Tibial nerve (tissue), 4 donors: ENCODE data around the gene CLEC16A.

Experiments used
- EP300 ChIP-seq, 2 donors: sonication (generic); formaldehyde crosslinking; IDR thresholded peaks; one replicate each; pipeline ENCODE4 v1.6.1; 2017; ENCODE audit warnings: antibody characterized with exemption in 2 of 2, mild to moderate bottlenecking in 1 of 2
- POLR2A ChIP-seq, 2 donors: fragments of 450-650 bp; IDR thresholded peaks; one replicate each; pipeline ENCODE4 v1.6.1; 2017; ENCODE audit warnings: antibody characterized with exemption in 2 of 2, mild to moderate bottlenecking in 2 of 2, moderate library complexity in 2 of 2
- TF ChIP-seq, protein P1 (sequence below), 5 experiments: fragments of 200-600 bp in 3 of 5; fragments of 450-650 bp in 2 of 5; sonication (generic) in 3 of 5; IDR thresholded peaks; one replicate each; pipeline ENCODE4 v1.5.1; 2016 to 2019; ENCODE audit warnings: antibody characterized with exemption in 5 of 5, mild to moderate bottlenecking in 3 of 5, moderate library complexity in 2 of 5

- TF ChIP-seq, protein P1, sequence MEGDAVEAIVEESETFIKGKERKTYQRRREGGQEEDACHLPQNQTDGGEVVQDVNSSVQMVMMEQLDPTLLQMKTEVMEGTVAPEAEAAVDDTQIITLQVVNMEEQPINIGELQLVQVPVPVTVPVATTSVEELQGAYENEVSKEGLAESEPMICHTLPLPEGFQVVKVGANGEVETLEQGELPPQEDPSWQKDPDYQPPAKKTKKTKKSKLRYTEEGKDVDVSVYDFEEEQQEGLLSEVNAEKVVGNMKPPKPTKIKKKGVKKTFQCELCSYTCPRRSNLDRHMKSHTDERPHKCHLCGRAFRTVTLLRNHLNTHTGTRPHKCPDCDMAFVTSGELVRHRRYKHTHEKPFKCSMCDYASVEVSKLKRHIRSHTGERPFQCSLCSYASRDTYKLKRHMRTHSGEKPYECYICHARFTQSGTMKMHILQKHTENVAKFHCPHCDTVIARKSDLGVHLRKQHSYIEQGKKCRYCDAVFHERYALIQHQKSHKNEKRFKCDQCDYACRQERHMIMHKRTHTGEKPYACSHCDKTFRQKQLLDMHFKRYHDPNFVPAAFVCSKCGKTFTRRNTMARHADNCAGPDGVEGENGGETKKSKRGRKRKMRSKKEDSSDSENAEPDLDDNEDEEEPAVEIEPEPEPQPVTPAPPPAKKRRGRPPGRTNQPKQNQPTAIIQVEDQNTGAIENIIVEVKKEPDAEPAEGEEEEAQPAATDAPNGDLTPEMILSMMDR (IDR thresholded peaks at IDR 0.05): no peak
- TF ChIP-seq POLR2A (IDR thresholded peaks at IDR 0.05): no peak
- peak; percentile 56 to 87 for TF ChIP-seq EP300 (IDR thresholded peaks at IDR 0.05)
Observed at GRCh38 chr16:11105038-11105903, 160.9 kb downstream of the CLEC16A start.
